ENCODE data around the gene FER. TPM values are rescaled to one million over a fixed set of nuclear protein-coding genes. Genes with fewer than 3 reads are reported as not detected.

Gene FER
- total and polyA plus RNA-seq, 7 donors, result 1.2 to 36.7 (median 24.2) TPM

- no peaks in the 10 kb centered on the region for H3K9me3 ChIP-seq
- WGBS, 2 donors, result 73 to 80% methylated on average over 3 of the region's 3 CpGs
- peaks cover 0 to 53% (median 30%) of the 10 kb centered on the region in 4 donors for H3K4me1 ChIP-seq
- no peak for TF ChIP-seq EP300 (IDR thresholded peaks at IDR 0.05)
- TF ChIP-seq POLR2AphosphoS5 (IDR thresholded peaks at IDR 0.05), result no peak
- no peak for TF ChIP-seq POLR2A (IDR thresholded peaks at IDR 0.05)
- no peak for TF ChIP-seq CTCF (IDR thresholded peaks at IDR 0.05)
- intact Hi-C loops (cut with DNase I), result loop anchor here (1.0 to 5.0 kb wide), 2 partner anchors 66 to 85 kb away; partner anchors contain the start of gene FER
- peak overlapping the region in 3 of 4 donors; percentile 6 to 49 (median 48) for H3K27ac ChIP-seq
- H3K36me3 ChIP-seq, result no peaks in the 10 kb centered on the region
- no peaks in the 10 kb centered on the region for H3K27me3 ChIP-seq
- peak overlapping the region in 1 of 4 donors; percentile 6 for H3K4me3 ChIP-seq
- no peak for DNase-seq
These were observed 66.0 kb downstream of the FER start for GRCh38 chr5:108813673-108814072.

GRCh38 chr5:108814551-108814950 lies 66.9 kb downstream of the FER start:
- no peaks in the 10 kb centered on the region for H3K27me3 ChIP-seq
- DNase-seq, result no peak
- peaks cover 0 to 55% (median 34%) of the 10 kb centered on the region in 4 donors for H3K4me1 ChIP-seq
- peak overlapping the region in 3 of 4 donors; percentile 5 to 49 (median 48) for H3K27ac ChIP-seq
- intact Hi-C loops (cut with DNase I), result loop anchor here (1.0 to 5.0 kb wide), 2 partner anchors 67 to 86 kb away; partner anchors contain the start of gene FER
- peak overlapping the region in 1 of 4 donors; percentile 6 for H3K4me3 ChIP-seq
- WGBS, 2 donors, result 70 to 79% methylated on average over 4 of the region's 4 CpGs
- TF ChIP-seq EP300 (IDR thresholded peaks at IDR 0.05) (no peak), POLR2AphosphoS5 (IDR thresholded peaks at IDR 0.05) (no peak), CTCF (IDR thresholded peaks at IDR 0.05) (no peak), POLR2A (IDR thresholded peaks at IDR 0.05) (no peak)
- H3K36me3 ChIP-seq, result no peaks in the 10 kb centered on the region
- no peaks in the 10 kb centered on the region for H3K9me3 ChIP-seq

GRCh38 chr5:108818613-108819272 lies 71.0 kb downstream of the FER start:
- DNase-seq, result no peak
- no peak overlapping the region for H3K27ac ChIP-seq
- H3K4me3 ChIP-seq, result no peak overlapping the region
- H3K36me3 ChIP-seq, result no peaks in the 10 kb centered on the region
- H3K9me3 ChIP-seq, result no peaks in the 10 kb centered on the region
- WGBS, 2 donors, result 95 to 97% methylated on average over 5 of the region's 5 CpGs
- peaks cover 0 to 48% (median 37%) of the 10 kb centered on the region in 4 donors for H3K4me1 ChIP-seq
- TF ChIP-seq POLR2A (IDR thresholded peaks at IDR 0.05) (no peak), EP300 (IDR thresholded peaks at IDR 0.05) (no peak), POLR2AphosphoS5 (IDR thresholded peaks at IDR 0.05) (no peak), CTCF (IDR thresholded peaks at IDR 0.05) (no peak)
- H3K27me3 ChIP-seq, result no peaks in the 10 kb centered on the region
- intact Hi-C loops (cut with DNase I), result no loop called here

- intact Hi-C loops (cut with DNase I), result no loop called here
- TF ChIP-seq EP300 (IDR thresholded peaks at IDR 0.05) (no peak), CTCF (IDR thresholded peaks at IDR 0.05) (no peak), POLR2AphosphoS5 (IDR thresholded peaks at IDR 0.05) (no peak), POLR2A (IDR thresholded peaks at IDR 0.05) (no peak)
- Histone ChIP-seq H3K27ac (peak overlapping the region in 1 of 4 donors; percentile 41), H3K9me3 (no peaks in the 10 kb centered on the region), H3K36me3 (no peaks in the 10 kb centered on the region), H3K27me3 (no peaks in the 10 kb centered on the region), H3K4me1 (peaks cover 0 to 31% (median 26%) of the 10 kb centered on the region in 4 donors), H3K4me3 (no peak overlapping the region)
- DNase-seq, result no peak
- WGBS, 2 donors, result 93 to 97% methylated on average over 3 of the region's 3 CpGs
These were observed 73.3 kb downstream of the FER start for GRCh38 chr5:108820983-108821382.
